Lung (tissue), 12 donors: ENCODE measurements around the gene SCUBE3. TPM values are rescaled to one million over a fixed set of nuclear protein-coding genes. Genes with fewer than 3 reads are reported as not detected.
A peak's percentile ranks its signal among the peaks of the same experiment; 100 is the strongest.

Experiments used
- ATAC-seq: fragments of 200-7000 bp; cut with Tn5 transposase; one replicate; pipeline ENCODE4 v1.9.1; 2020; ENCODE audit warnings: moderate number of reproducible peaks; ENCODE audit not compliant: insufficient read depth, low FRiP score
- DNase-seq, 3 donors: peaks; one replicate each; pipeline ENCODE4 v3.0.0-alpha.2; 2013 to 2017
- H3K27ac ChIP-seq, 2 donors: one replicate each; pipeline ENCODE4 v1.5.1; 2013; ENCODE audit warnings: mild to moderate bottlenecking in 2 of 2, moderate library complexity in 2 of 2, control low read depth in 1 of 2, inconsistent platforms in 1 of 2, low read depth in 1 of 2, low read length in 1 of 2
- H3K27me3 ChIP-seq, 3 donors: one replicate each; pipeline ENCODE4 v1.5.1; 2013; ENCODE audit warnings: low read length in 2 of 3; ENCODE audit not compliant: control insufficient read depth in 3 of 3, insufficient read depth in 3 of 3
- H3K36me3 ChIP-seq, 4 donors: one replicate each; pipeline ENCODE4 v1.5.1; 2013; ENCODE audit warnings: low read length in 4 of 4, mild to moderate bottlenecking in 1 of 4, moderate library complexity in 1 of 4; ENCODE audit not compliant: control insufficient read depth in 4 of 4, insufficient read depth in 4 of 4
- H3K4me1 ChIP-seq, 5 donors: one replicate each; pipeline ENCODE4 v1.5.1; 2013; ENCODE audit warnings: low read length in 5 of 5, mild to moderate bottlenecking in 2 of 5, moderate library complexity in 1 of 5; ENCODE audit not compliant: control insufficient read depth in 5 of 5, insufficient read depth in 5 of 5
- H3K4me3 ChIP-seq: one replicate; pipeline ENCODE4 v1.5.1; 2013; ENCODE audit warnings: mild to moderate bottlenecking, control low read depth, moderate library complexity
- H3K9ac ChIP-seq, 2 donors: one replicate each; pipeline ENCODE4 v1.5.1; 2013; ENCODE audit warnings: low read length in 2 of 2, control low read depth in 1 of 2; ENCODE audit not compliant: insufficient read depth in 1 of 2
- H3K9me3 ChIP-seq, 4 donors: one replicate each; pipeline ENCODE4 v1.5.1; 2013; ENCODE audit warnings: low read length in 3 of 4, mild to moderate bottlenecking in 1 of 4, moderate library complexity in 1 of 4; ENCODE audit not compliant: control insufficient read depth in 4 of 4, insufficient read depth in 3 of 4
- WGBS, 2 donors: extraction: QIAGEN DNeasy Blood & Tissue Kit; methylation state at CpG; one replicate each; pipeline ENCODE4 v1.1.7; 2013; 5-methylcytosine and 5-hydroxymethylcytosine counted together
- polyA plus RNA-seq, 2 donors: library from polyadenylated mRNA; stranded (reverse); fragments of 200-250 nt; gene quantifications; one replicate each; pipeline ENCODE4 v1.2.1, GENCODE V29; 2013
- total RNA-seq, 2 donors: library from RNA; depleted of rRNA in 1 of 2; stranded (reverse); fragments of >200 nt in 1 of 2; gene quantifications; one replicate each; pipeline ENCODE4 v1.2.1, GENCODE V29; 2014 to 2021
- TF ChIP-seq, protein P1 (sequence below): IDR thresholded peaks from 2 replicates; pipeline ENCODE4 v1.5.1; 2012; ENCODE audit warnings: mild to moderate bottlenecking; ENCODE audit errors: control extremely low read depth, extremely low read depth
- donor health status: control.
- donor health status: control.
- donor health status: Bipolar disorder and iron deficiency.
- donor health status: healthy.
- donor health status: DM: yes; HTN: yes; CAD: no.

SCUBE3 gene
- total and polyA plus RNA-seq, 4 donors = 0.02 to 2.1 (median 0.92) TPM

DNA sequence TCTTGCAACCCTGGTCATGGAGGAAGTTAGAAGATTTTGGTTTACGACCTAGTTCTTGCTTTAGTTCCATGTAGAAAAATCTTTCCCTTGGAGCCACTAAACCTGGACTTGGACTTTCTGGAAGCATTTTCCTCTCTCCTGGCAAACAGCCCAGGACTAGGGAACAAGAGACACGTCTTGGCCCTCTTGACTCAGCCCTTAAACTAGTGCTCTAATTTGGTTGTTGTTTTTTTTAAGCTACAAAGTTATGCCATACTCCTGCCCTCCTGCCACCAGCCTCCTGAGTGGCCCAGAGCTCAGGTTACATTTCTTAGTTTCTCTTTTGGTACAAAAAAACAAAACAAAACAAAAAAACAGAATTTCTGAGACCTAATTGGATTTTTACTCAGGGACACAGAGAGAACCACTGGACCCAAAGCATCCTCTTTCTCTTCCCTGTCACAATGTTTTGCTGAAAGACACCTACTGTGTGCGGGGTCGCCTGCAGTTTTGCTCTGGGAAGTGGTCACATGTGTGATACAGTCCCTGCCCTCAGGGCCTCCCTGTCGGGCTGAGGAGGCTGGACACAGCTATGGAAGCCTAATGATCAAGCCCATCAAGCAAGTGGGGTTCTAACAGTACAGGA is 32.3 kb upstream of the SCUBE3 start:
- Histone ChIP-seq H3K4me1 (peaks cover 5 to 48% (median 11%) of the 10 kb centered on the region in 5 donors), H3K4me3 (no peak overlapping the region), H3K27me3 (no peaks in the 10 kb centered on the region), H3K9ac (no peak overlapping the region), H3K9me3 (no peaks in the 10 kb centered on the region), H3K27ac (peak overlapping the region in 1 of 2 donors; percentile 68), H3K36me3 (no peaks in the 10 kb centered on the region)
- 59 to 80% methylated on average over 5 of the region's 5 CpGs for WGBS, 2 donors
- DNase-seq (peak in 2 of 3 donors; percentile 59 to 72), ATAC-seq (no peak)
- TF ChIP-seq, protein P1, sequence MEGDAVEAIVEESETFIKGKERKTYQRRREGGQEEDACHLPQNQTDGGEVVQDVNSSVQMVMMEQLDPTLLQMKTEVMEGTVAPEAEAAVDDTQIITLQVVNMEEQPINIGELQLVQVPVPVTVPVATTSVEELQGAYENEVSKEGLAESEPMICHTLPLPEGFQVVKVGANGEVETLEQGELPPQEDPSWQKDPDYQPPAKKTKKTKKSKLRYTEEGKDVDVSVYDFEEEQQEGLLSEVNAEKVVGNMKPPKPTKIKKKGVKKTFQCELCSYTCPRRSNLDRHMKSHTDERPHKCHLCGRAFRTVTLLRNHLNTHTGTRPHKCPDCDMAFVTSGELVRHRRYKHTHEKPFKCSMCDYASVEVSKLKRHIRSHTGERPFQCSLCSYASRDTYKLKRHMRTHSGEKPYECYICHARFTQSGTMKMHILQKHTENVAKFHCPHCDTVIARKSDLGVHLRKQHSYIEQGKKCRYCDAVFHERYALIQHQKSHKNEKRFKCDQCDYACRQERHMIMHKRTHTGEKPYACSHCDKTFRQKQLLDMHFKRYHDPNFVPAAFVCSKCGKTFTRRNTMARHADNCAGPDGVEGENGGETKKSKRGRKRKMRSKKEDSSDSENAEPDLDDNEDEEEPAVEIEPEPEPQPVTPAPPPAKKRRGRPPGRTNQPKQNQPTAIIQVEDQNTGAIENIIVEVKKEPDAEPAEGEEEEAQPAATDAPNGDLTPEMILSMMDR = no peak

DNA sequence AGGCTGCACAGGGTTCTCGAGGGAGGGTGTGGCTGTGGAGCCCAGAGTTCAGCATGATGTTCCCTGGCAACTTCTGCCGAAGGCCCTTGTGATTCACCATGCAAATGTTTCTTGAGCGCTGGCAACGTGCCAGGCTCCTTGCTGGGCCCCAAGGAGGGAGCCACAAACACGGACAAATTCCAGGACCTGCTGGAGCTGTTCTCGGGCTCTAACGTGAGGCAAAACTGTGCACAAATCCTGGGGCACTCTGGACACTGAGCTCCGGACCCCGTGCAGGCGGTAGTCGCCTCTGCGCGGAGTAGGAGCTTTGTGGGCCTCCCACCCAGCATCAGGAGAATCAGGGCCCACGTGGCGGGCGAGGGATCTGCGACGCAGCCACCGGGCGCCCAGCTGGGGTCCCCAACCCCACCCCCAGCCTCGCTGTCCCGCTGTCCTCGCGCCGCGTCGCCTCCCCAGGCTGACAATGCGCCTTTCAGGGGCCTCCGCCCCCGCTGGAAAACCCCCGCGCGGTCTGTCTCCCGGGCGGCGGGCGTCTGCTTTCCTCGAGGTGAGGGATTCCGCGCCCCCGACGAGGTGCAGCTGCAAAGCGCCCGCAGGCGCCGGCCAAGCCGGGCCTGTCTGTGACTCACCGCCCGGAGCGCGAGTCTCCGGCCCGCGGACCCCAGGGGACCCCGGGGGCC is 31.7 kb upstream of the SCUBE3 start:
- H3K4me1 ChIP-seq = peaks cover 5 to 48% (median 11%) of the 10 kb centered on the region in 5 donors
- H3K4me3 ChIP-seq = no peak overlapping the region
- no peaks in the 10 kb centered on the region for H3K27me3 ChIP-seq
- TF ChIP-seq, protein P1 = no peak
- no peak overlapping the region for H3K9ac ChIP-seq
- DNase-seq = peak; percentile 49 to 64 (median 61)
- peak; percentile 42 for ATAC-seq
- 36 to 51% methylated on average over 46 to 55 of the region's 55 CpGs for WGBS, 2 donors
- H3K36me3 ChIP-seq = no peaks in the 10 kb centered on the region
- no peaks in the 10 kb centered on the region for H3K9me3 ChIP-seq
- peak overlapping the region in 1 of 2 donors; percentile 68 for H3K27ac ChIP-seq

DNA sequence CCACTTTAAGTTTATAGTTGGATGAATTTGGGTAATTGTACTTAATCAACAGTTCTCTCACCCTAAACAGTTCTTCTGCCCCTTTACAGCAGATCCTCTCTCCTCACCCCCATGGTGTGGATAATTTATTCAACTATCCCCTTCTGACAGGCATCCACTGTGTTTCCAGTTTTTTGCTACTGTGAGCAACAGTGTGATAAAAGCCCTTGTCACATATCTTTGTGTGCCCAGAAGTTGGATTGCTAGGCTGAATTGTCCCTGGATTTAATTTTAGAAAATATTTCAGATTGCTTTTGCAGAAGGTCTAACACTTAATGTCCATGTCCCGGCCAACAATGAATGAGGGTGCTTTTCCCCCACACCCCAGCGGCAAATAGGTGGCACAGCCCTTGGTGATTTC is 30.5 kb upstream of the SCUBE3 start:
- no peaks in the 10 kb centered on the region for H3K9me3 ChIP-seq
- no peak for ATAC-seq
- DNase-seq = no peak
- H3K36me3 ChIP-seq = no peaks in the 10 kb centered on the region
- H3K4me1 ChIP-seq = peaks cover 5 to 41% (median 11%) of the 10 kb centered on the region in 5 donors
- no peak overlapping the region for H3K9ac ChIP-seq
- no peaks in the 10 kb centered on the region for H3K27me3 ChIP-seq
- WGBS, 2 donors = 88 to 89% methylated on average over 2 of the region's 2 CpGs
- H3K4me3 ChIP-seq = no peak overlapping the region
- TF ChIP-seq, protein P1 = no peak
- H3K27ac ChIP-seq = no peak overlapping the region
